Type B pancreatic cell (in vitro differentiated cells): ENCODE data around the gene NATD1. TPM values are rescaled to one million over a fixed set of nuclear protein-coding genes. Genes with fewer than 3 reads are reported as not detected.

Source experiments
- DNase-seq: peaks from one replicate; pipeline ENCODE4 v3.0.0; 2021; ENCODE audit warnings: mixed read lengths; ENCODE audit not compliant: unreplicated experiment; ENCODE audit errors: extremely low spot score
- H3K27ac Mint-ChIP-seq: 2 replicates; pipeline ENCODE4 v1.8.0; 2021; ENCODE audit warnings: mild to moderate bottlenecking, mixed read lengths
- H3K27me3 Mint-ChIP-seq: 2 replicates; pipeline ENCODE4 v1.8.0; 2021; ENCODE audit warnings: mixed read lengths
- H3K36me3 Mint-ChIP-seq: 2 replicates; pipeline ENCODE4 v1.8.0; 2021; ENCODE audit warnings: mixed read lengths
- H3K4me1 Mint-ChIP-seq: one replicate; pipeline ENCODE4 v1.8.0; 2021; ENCODE audit warnings: mixed read lengths; ENCODE audit not compliant: unreplicated experiment
- H3K4me3 Mint-ChIP-seq: 2 replicates; pipeline ENCODE4 v1.8.0; 2021; ENCODE audit warnings: mild to moderate bottlenecking, mixed read lengths
- H3K9me3 Mint-ChIP-seq: 2 replicates; pipeline ENCODE4 v1.8.0; 2021; ENCODE audit warnings: mixed read lengths
- CTCF ChIP-seq: fragments of 200-600 bp; sonication (generic); conservative IDR thresholded peaks from 2 replicates; pipeline ENCODE4 v1.5.0; 2021; ENCODE audit warnings: antibody characterized with exemption, mild to moderate bottlenecking
- total RNA-seq: library from RNA; stranded (reverse); gene quantifications from 2 replicates; pipeline ENCODE4 v1.2.1, GENCODE V29; 2021; ENCODE audit warnings: low replicate concordance

Gene NATD1
- total RNA-seq, 1 donor from 2014 or later, result 10.7 TPM

DNA sequence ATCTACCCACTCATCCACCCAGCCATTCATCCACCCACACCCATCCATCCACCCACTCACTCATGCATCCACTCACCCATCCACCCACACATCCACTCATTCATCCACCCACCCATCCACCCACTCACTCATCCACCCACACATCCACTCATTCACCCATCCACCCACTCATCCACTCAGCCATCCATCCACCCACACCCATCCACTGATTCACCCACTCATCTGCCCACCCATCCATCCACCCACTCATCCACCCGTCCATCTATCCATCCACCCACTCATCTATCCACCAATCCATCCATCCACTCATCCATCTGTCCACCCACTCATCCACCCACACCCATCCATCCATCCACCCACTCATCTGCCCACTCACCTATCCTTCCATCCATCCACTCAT, 17.3 kb downstream of the NATD1 start:
- Mint-ChIP-seq H3K27ac (no peak overlapping the region), H3K27me3 (no peaks in the 10 kb centered on the region), H3K4me3 (no peak overlapping the region), H3K9me3 (peaks cover 4% of the 10 kb centered on the region), H3K36me3 (no peaks in the 10 kb centered on the region), H3K4me1 (peaks cover 10% of the 10 kb centered on the region)
- no peak for TF ChIP-seq CTCF
- no peak for DNase-seq

DNA sequence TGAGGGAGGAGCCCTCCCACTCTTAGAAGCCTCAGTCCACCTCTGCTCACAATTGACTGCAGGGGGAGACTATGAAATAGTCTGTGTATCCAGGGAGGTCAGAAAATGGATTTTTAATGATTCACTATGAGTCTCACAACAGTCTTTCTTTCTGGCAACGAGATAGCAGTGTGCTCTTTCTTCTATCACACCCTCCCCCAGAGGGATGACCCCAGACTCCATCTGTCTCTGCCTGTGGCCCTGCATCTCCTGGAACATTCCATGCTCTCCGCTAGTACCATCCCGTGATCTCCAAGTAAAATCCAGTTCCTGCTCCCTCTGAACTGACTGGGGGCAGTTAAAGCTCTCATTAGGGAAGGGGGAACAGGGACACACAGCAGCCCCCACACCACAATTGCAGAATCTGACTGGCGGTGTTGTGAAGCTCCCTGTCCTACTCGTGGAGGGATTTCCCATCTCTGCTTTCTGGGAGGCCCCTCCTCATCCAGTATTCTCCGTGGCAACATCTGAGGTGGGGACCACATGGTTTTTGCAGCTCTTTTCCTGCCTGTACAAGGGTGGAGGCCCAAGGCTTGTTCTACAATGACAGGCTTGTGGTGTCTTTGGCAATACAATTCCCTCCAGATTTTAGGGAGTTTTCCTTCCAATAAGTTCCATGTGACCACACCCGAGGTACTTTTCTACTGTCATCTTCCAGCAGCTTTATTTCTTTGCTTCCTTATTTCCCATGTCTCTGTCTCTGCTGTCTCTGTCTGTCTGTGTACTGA, 19.4 kb downstream of the NATD1 start:
- no peaks in the 10 kb centered on the region for H3K4me1 Mint-ChIP-seq
- H3K27me3 Mint-ChIP-seq, result no peaks in the 10 kb centered on the region
- H3K27ac Mint-ChIP-seq, result no peak overlapping the region
- peaks cover 4% of the 10 kb centered on the region for H3K9me3 Mint-ChIP-seq
- H3K36me3 Mint-ChIP-seq, result no peaks in the 10 kb centered on the region
- no peak for DNase-seq
- H3K4me3 Mint-ChIP-seq, result no peak overlapping the region
- TF ChIP-seq CTCF, result no peak

DNA sequence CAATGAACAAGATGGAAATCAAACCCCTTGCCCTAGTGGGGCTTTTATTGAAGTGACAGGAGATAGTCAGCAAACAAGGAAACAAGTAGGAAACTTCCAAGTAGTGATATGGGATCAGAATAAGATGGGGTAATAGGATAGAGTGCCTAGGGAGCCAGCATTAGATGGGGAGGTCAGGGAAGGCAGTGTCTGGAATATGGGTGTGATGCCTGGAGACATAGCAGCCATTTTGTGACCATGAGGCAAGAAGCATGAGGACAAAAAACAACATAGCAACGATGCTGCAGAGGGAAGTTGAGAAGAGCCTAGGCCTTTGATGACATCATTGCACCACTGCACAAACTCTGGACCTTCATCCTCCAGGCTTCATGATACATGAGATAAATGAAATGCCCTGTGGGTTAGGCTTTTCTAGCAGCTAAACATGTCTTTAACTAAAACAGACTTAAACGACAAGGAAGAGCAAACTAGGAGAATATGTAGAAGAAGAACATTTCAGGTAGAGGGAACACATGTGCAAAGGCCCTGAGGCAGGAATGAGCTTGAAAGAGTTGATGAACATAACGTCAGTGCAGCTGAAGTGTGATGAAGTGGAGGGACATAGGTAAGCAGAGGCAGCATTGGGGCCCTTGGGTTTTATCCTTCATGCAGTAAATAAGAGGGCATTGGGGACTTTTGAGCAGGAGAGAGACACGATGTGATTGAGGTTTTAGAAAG, 21.0 kb downstream of the NATD1 start:
- no peak for DNase-seq
- no peaks in the 10 kb centered on the region for H3K9me3 Mint-ChIP-seq
- no peak for TF ChIP-seq CTCF
- H3K36me3 Mint-ChIP-seq, result no peaks in the 10 kb centered on the region
- H3K27ac Mint-ChIP-seq, result no peak overlapping the region
- H3K4me1 Mint-ChIP-seq, result no peaks in the 10 kb centered on the region
- H3K27me3 Mint-ChIP-seq, result no peaks in the 10 kb centered on the region
- no peak overlapping the region for H3K4me3 Mint-ChIP-seq

DNA sequence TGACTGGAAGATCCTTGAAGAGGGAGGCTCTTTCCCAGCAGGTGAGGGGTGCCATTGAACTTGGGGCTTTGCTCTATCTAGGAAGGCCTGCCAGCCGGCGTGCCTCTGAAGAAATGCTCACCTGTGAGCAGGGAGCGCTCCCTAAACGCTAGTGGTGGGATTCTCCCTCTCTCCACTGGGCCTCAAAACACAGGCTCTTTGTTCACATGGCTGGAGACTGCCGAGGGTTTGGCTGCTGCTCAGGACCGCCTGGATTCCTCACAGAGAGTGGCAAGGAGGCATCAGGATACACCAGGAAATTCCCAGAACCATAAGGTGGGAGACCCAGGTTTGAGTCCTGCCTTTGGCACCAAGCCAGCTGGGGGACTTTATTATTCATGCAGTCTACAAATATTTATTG, 21.7 kb downstream of the NATD1 start:
- H3K27me3 Mint-ChIP-seq, result no peaks in the 10 kb centered on the region
- H3K9me3 Mint-ChIP-seq, result no peaks in the 10 kb centered on the region
- no peak overlapping the region for H3K4me3 Mint-ChIP-seq
- H3K4me1 Mint-ChIP-seq, result no peaks in the 10 kb centered on the region
- no peak for DNase-seq
- H3K36me3 Mint-ChIP-seq, result no peaks in the 10 kb centered on the region
- no peak overlapping the region for H3K27ac Mint-ChIP-seq
- TF ChIP-seq CTCF, result no peak

DNA sequence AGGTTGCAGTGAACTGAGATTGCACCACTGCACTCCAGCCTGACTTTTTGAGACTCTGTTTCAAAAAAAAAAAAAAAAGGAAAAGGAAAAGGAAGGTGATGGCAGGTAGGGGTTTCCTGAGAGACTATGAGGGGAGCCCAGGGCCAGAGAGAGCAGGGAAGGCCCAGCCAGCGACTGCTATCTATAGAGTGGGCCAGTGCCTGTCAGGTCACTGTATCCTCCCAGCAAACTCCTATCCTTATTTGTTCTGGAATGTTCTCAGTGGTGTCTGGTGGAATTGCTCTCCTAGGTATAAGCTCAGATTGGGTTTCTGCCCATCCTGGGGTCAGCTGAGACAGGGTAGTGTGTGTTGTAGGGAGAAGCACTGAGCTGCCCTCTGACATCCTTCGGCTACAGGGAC, 24.4 kb downstream of the NATD1 start:
- Mint-ChIP-seq H3K27ac (no peak overlapping the region), H3K9me3 (no peaks in the 10 kb centered on the region), H3K36me3 (no peaks in the 10 kb centered on the region), H3K4me1 (no peaks in the 10 kb centered on the region), H3K27me3 (no peaks in the 10 kb centered on the region), H3K4me3 (no peak overlapping the region)
- no peak for TF ChIP-seq CTCF
- no peak for DNase-seq
